ENCODE measurements around the gene NUDT3. TPM values are rescaled to one million over a fixed set of nuclear protein-coding genes. Genes with fewer than 3 reads are reported as not detected.

The NUDT3 gene
- total RNA-seq, 1 donor from 2014 or later: 16.7 TPM

DNA sequence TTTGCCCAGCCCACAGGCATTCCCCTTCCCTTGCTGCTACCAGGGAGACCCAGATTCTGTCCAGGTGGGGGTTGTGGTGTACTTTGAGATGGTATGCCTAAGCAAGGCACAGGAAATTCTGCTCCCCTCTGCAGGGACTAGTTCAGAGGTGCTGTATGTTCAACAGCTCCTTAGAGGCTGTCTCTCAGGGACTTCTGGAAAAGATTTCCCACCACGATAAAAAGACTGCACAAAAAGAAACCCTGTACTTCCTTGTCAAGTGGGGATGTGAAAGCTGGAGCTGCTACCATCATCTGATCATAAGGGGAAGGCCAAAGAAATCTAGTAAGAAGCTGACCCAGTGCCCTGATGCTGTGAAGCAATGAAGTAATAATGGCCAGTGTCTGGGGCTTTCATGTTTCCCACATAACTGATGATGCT is 92.1 kb downstream of the NUDT3 start:
- H3K4me3 ChIP-seq (ENCODE audit: insufficient read depth, low read depth, low read length): no peak overlapping the region
- no peaks in the 10 kb centered on the region for H3K9me3 Mint-ChIP-seq (ENCODE audit: unreplicated experiment)
- peaks cover 9% of the 10 kb centered on the region for H3K4me1 Mint-ChIP-seq (ENCODE audit: low read depth, unreplicated experiment)
- H3K27ac Mint-ChIP-seq (ENCODE audit: unreplicated experiment): no peak overlapping the region
- H3K27me3 Mint-ChIP-seq (ENCODE audit: low read depth, unreplicated experiment): no peaks in the 10 kb centered on the region
- FAIRE-seq (no peak), DNase-seq (ENCODE audit: low read depth) (no peak)
- no peak overlapping the region for H3K27ac ChIP-seq (ENCODE audit: low read depth, low read length)
- H3K4me2 ChIP-seq (ENCODE audit: low read length): no peak overlapping the region
- no peak for TF ChIP-seq EZH2 (IDR thresholded peaks at IDR 0.05; ENCODE audit: insufficient read depth, low read length)
- TF ChIP-seq, protein P1, sequence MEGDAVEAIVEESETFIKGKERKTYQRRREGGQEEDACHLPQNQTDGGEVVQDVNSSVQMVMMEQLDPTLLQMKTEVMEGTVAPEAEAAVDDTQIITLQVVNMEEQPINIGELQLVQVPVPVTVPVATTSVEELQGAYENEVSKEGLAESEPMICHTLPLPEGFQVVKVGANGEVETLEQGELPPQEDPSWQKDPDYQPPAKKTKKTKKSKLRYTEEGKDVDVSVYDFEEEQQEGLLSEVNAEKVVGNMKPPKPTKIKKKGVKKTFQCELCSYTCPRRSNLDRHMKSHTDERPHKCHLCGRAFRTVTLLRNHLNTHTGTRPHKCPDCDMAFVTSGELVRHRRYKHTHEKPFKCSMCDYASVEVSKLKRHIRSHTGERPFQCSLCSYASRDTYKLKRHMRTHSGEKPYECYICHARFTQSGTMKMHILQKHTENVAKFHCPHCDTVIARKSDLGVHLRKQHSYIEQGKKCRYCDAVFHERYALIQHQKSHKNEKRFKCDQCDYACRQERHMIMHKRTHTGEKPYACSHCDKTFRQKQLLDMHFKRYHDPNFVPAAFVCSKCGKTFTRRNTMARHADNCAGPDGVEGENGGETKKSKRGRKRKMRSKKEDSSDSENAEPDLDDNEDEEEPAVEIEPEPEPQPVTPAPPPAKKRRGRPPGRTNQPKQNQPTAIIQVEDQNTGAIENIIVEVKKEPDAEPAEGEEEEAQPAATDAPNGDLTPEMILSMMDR (IDR thresholded peaks at IDR 0.05; ENCODE audit: insufficient read depth, low read depth, low read length): no peak
- peaks cover 19% of the 10 kb centered on the region for H3K79me2 ChIP-seq (ENCODE audit: insufficient read depth, low read length)
- no peaks in the 10 kb centered on the region for H3K9me3 ChIP-seq (ENCODE audit: insufficient read depth, low read depth, low read length)
- H3K36me3 Mint-ChIP-seq (ENCODE audit: low read depth, unreplicated experiment): peaks cover 4% of the 10 kb centered on the region
- no peak overlapping the region for H3K4me3 Mint-ChIP-seq (ENCODE audit: unreplicated experiment)
- H3K36me3 ChIP-seq (ENCODE audit: insufficient read depth, low read length): no peaks in the 10 kb centered on the region
- peaks cover 5% of the 10 kb centered on the region for H3K4me1 ChIP-seq (ENCODE audit: insufficient read depth, low read length)
- H3K9ac ChIP-seq (ENCODE audit: low read length): no peak overlapping the region
- H4K20me1 ChIP-seq (ENCODE audit: insufficient read depth, low read length): peaks cover 44% of the 10 kb centered on the region
- H2AFZ ChIP-seq (ENCODE audit: low read depth, low read length): no peak overlapping the region
- no peaks in the 10 kb centered on the region for H3K27me3 ChIP-seq (ENCODE audit: insufficient read depth, low read length)

DNA sequence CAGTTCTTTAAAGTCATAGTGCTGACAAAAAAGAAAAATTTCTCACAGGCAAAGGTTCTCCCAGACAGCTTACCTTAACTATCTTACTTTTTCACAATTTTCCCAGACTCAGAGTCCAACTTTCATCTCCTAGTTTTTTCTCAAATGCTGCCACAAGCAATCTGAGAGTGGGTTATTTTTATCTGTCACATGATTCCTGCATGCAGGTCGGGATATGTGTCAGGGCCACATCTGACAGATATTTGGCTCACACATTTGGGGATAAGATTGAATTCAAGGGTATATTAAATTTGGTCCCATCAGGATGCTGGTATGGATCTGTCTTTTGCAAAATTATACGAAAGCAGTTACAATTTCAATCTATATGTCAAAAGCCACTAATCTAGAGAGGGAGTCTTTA is 93.5 kb downstream of the NUDT3 start:
- Mint-ChIP-seq H3K9me3 (ENCODE audit: unreplicated experiment) (no peaks in the 10 kb centered on the region), H3K27me3 (ENCODE audit: low read depth, unreplicated experiment) (no peaks in the 10 kb centered on the region), H3K4me3 (ENCODE audit: unreplicated experiment) (no peak overlapping the region), H3K36me3 (ENCODE audit: low read depth, unreplicated experiment) (peaks cover 4% of the 10 kb centered on the region), H3K27ac (ENCODE audit: unreplicated experiment) (no peak overlapping the region), H3K4me1 (ENCODE audit: low read depth, unreplicated experiment) (peaks cover 9% of the 10 kb centered on the region)
- H3K4me2 ChIP-seq (ENCODE audit: low read length): no peak overlapping the region
- H3K9me3 ChIP-seq (ENCODE audit: insufficient read depth, low read depth, low read length): no peaks in the 10 kb centered on the region
- H3K4me1 ChIP-seq (ENCODE audit: insufficient read depth, low read length): peaks cover 5% of the 10 kb centered on the region
- H2AFZ ChIP-seq (ENCODE audit: low read depth, low read length): no peak overlapping the region
- H3K27ac ChIP-seq (ENCODE audit: low read depth, low read length): no peak overlapping the region
- H3K4me3 ChIP-seq (ENCODE audit: insufficient read depth, low read depth, low read length): no peak overlapping the region
- H3K9ac ChIP-seq (ENCODE audit: low read length): no peak overlapping the region
- no peaks in the 10 kb centered on the region for H3K27me3 ChIP-seq (ENCODE audit: insufficient read depth, low read length)
- TF ChIP-seq, protein P1 (IDR thresholded peaks at IDR 0.05; ENCODE audit: insufficient read depth, low read depth, low read length): no peak
- TF ChIP-seq EZH2 (IDR thresholded peaks at IDR 0.05; ENCODE audit: insufficient read depth, low read length): no peak
- H3K79me2 ChIP-seq (ENCODE audit: insufficient read depth, low read length): peaks cover 17% of the 10 kb centered on the region
- no peaks in the 10 kb centered on the region for H3K36me3 ChIP-seq (ENCODE audit: insufficient read depth, low read length)
- peaks cover 40% of the 10 kb centered on the region for H4K20me1 ChIP-seq (ENCODE audit: insufficient read depth, low read length)
- DNase-seq (ENCODE audit: low read depth) (no peak), FAIRE-seq (no peak)

DNA sequence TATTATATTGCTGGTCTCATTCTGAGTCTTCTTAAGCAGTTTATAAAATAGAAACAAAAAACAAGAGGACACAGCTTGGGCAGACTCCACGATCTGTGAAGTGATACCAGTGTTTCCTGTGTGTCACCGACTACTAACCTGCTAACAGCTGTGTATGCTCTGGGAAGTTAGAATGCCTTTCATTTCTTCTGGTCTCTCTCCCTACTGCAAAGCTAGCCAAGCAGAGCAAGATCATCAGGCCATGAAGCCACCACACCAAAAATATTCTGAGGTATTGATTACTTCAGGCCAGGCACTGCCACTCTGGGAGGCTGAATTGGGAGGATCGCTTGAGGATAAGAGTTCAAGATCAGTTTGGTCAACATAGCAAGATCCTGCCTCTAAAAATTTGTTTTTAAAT is 96.7 kb downstream of the NUDT3 start:
- no peaks in the 10 kb centered on the region for H3K27me3 ChIP-seq (ENCODE audit: insufficient read depth, low read length)
- Mint-ChIP-seq H3K4me1 (ENCODE audit: low read depth, unreplicated experiment) (peaks cover 7% of the 10 kb centered on the region), H3K27me3 (ENCODE audit: low read depth, unreplicated experiment) (no peaks in the 10 kb centered on the region)

More for the DNA sequence above, 96.7 kb downstream of the NUDT3 start:
- Mint-ChIP-seq H3K9me3 (ENCODE audit: unreplicated experiment) (no peaks in the 10 kb centered on the region), H3K27ac (ENCODE audit: unreplicated experiment) (no peak overlapping the region), H3K36me3 (ENCODE audit: low read depth, unreplicated experiment) (peaks cover 6% of the 10 kb centered on the region), H3K4me3 (ENCODE audit: unreplicated experiment) (no peak overlapping the region)
- TF ChIP-seq EZH2 (IDR thresholded peaks at IDR 0.05; ENCODE audit: insufficient read depth, low read length): no peak
- TF ChIP-seq, protein P1 (IDR thresholded peaks at IDR 0.05; ENCODE audit: insufficient read depth, low read depth, low read length): no peak
- FAIRE-seq (no peak), DNase-seq (ENCODE audit: low read depth) (no peak)
- peaks cover 7% of the 10 kb centered on the region for H3K79me2 ChIP-seq (ENCODE audit: insufficient read depth, low read length)
- peaks cover 6% of the 10 kb centered on the region for H3K36me3 ChIP-seq (ENCODE audit: insufficient read depth, low read length)
- H3K9me3 ChIP-seq (ENCODE audit: insufficient read depth, low read depth, low read length): no peaks in the 10 kb centered on the region
- H3K4me3 ChIP-seq (ENCODE audit: insufficient read depth, low read depth, low read length): no peak overlapping the region
- no peak overlapping the region for H2AFZ ChIP-seq (ENCODE audit: low read depth, low read length)
- H3K4me2 ChIP-seq (ENCODE audit: low read length): no peak overlapping the region
- no peak overlapping the region for H3K9ac ChIP-seq (ENCODE audit: low read length)
- H3K27ac ChIP-seq (ENCODE audit: low read depth, low read length): no peak overlapping the region
- H3K4me1 ChIP-seq (ENCODE audit: insufficient read depth, low read length): no peaks in the 10 kb centered on the region
- peaks cover 21% of the 10 kb centered on the region for H4K20me1 ChIP-seq (ENCODE audit: insufficient read depth, low read length)

Measured in astrocyte (in vitro differentiated cells and primary cell).